Measurements from ENCODE around the gene ZNF423.

Gene ZNF423

GRCh38 chr16:49505556-49505955 lies 350.4 kb downstream of the ZNF423 start:
- intact Hi-C loops (cut with DNase I; ENCODE audit: low total_unique reads): no loop called here
- Histone ChIP-seq H3K27me3 (no peaks in the 10 kb centered on the region), H3K27ac (no peak overlapping the region), H3K9me3 (no peaks in the 10 kb centered on the region), H3K4me1 (no peaks in the 10 kb centered on the region), H3K4me3 (no peak overlapping the region), H3K36me3 (no peaks in the 10 kb centered on the region)
- TF ChIP-seq, protein P1, sequence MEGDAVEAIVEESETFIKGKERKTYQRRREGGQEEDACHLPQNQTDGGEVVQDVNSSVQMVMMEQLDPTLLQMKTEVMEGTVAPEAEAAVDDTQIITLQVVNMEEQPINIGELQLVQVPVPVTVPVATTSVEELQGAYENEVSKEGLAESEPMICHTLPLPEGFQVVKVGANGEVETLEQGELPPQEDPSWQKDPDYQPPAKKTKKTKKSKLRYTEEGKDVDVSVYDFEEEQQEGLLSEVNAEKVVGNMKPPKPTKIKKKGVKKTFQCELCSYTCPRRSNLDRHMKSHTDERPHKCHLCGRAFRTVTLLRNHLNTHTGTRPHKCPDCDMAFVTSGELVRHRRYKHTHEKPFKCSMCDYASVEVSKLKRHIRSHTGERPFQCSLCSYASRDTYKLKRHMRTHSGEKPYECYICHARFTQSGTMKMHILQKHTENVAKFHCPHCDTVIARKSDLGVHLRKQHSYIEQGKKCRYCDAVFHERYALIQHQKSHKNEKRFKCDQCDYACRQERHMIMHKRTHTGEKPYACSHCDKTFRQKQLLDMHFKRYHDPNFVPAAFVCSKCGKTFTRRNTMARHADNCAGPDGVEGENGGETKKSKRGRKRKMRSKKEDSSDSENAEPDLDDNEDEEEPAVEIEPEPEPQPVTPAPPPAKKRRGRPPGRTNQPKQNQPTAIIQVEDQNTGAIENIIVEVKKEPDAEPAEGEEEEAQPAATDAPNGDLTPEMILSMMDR (IDR thresholded peaks at IDR 0.05): no peak
- peak in 1 of 2 donors; percentile 35 for DNase-seq

DNA sequence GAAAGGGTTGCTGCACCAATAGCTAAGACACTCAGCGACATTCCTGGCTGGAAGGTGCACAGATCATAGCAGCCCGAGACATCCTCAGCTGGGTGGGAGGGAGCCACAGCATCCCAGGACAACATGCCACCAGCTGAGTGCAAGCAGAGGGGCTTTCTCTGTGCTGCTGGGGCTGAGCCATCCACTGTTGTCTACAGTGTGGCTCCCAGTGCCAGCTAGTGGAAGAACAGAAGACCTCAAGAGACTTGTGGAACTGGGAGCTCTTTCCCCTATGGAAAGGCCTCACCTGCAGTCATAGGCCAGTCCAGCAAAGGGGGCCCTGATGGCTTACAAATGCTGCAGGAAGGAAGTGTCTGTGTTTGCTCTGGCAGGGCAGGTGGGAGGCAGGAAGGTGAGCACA lies 351.3 kb downstream of the ZNF423 start:
- DNase-seq: peak in 1 of 2 donors; percentile 42
- H3K27ac ChIP-seq: no peak overlapping the region

DNA sequence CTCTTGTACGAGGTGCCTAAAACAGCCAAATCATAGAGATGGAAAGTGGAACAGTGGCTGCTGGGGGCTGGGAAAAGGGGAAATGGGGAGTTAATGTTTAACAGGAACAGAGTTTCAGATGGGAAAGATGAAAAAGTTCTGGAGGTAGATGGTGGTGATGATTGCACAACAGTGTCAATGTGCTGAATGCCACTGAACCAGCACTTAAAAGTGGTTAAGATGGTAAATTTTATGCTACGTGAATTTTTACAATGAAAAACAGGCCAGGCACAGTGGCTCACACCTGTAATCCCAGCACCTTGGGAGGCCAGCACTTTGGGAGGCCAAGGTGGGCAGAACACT lies 351.9 kb downstream of the ZNF423 start:
- Histone ChIP-seq H3K4me3 (no peak overlapping the region), H3K27ac (no peak overlapping the region), H3K36me3 (no peaks in the 10 kb centered on the region), H3K27me3 (no peaks in the 10 kb centered on the region), H3K9me3 (no peaks in the 10 kb centered on the region), H3K4me1 (no peaks in the 10 kb centered on the region)
- TF ChIP-seq, protein P1 (IDR thresholded peaks at IDR 0.05): no peak
- DNase-seq: peak in 1 of 2 donors; percentile 10
- intact Hi-C loops (cut with DNase I; ENCODE audit: low total_unique reads): no loop called here

More for the DNA sequence above, 351.3 kb downstream of the ZNF423 start:
- intact Hi-C loops (cut with DNase I; ENCODE audit: low total_unique reads): no loop called here
- Histone ChIP-seq H3K36me3 (no peaks in the 10 kb centered on the region), H3K4me1 (no peaks in the 10 kb centered on the region), H3K27me3 (no peaks in the 10 kb centered on the region), H3K4me3 (no peak overlapping the region), H3K9me3 (no peaks in the 10 kb centered on the region)
- TF ChIP-seq, protein P1 (IDR thresholded peaks at IDR 0.05): no peak

- Histone ChIP-seq H3K9me3 (no peaks in the 10 kb centered on the region), H3K36me3 (no peaks in the 10 kb centered on the region), H3K27ac (no peak overlapping the region), H3K4me3 (no peak overlapping the region), H3K27me3 (no peaks in the 10 kb centered on the region), H3K4me1 (no peaks in the 10 kb centered on the region)
- peak; percentile 19 to 59 for DNase-seq
- TF ChIP-seq, protein P1 (IDR thresholded peaks at IDR 0.05): no peak
- intact Hi-C loops (cut with DNase I; ENCODE audit: low total_unique reads): no loop called here
Observed at GRCh38 chr16:49503256-49504022, 352.5 kb downstream of the ZNF423 start.

DNA sequence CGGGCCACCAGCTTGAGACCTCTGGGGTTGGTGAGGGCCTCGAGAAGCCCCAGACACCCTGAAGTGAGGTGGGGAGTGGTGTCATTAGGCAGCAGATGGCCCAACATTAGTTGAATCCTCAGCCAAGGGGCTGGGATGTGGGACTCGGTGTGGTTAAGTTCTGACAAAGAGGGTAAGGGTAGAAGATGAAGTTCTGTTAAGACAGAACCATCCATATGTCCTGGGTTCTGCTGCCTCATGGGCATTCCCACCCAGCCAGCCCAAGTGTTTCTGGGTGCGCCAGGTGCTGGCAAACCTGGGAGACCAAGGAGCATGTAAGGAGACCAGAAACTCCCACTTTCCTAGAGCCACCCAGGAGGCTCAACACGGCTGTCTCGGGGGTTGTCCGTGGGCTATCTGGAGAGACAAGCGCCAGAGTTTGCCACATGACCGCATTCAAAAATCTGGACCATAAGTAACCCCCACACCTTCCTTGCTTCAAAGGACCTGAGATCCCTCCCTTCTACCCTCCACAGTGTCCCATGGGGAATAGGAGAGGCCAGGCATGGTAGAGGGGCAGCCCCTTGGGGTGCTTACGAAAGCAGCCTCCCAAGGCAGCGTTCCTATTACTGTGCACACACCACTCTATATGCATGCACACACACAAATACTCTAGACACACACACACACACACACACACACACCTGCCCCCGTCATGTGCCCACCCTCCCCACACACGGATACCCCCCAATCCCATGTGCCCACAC lies 353.6 kb downstream of the ZNF423 start:
- no peaks in the 10 kb centered on the region for H3K36me3 ChIP-seq
- DNase-seq: peak; percentile 5 to 48
- H3K4me1 ChIP-seq: no peaks in the 10 kb centered on the region
- no peaks in the 10 kb centered on the region for H3K9me3 ChIP-seq
- no peak overlapping the region for H3K4me3 ChIP-seq
- intact Hi-C loops (cut with DNase I; ENCODE audit: low total_unique reads): no loop called here
- H3K27ac ChIP-seq: no peak overlapping the region
- H3K27me3 ChIP-seq: no peaks in the 10 kb centered on the region
- TF ChIP-seq, protein P1 (IDR thresholded peaks at IDR 0.05): no peak

Data from tibial artery (tissue), 4 donors.